Heart left ventricle (tissue), 13 donors: ENCODE measurements around the gene TBR1.

Experiments used
- POLR2A ChIP-seq, 2 donors: fragments of 450-650 bp; IDR thresholded peaks; one replicate each; pipeline ENCODE4 v1.6.1; 2017; ENCODE audit warnings: antibody characterized with exemption in 2 of 2, mild to moderate bottlenecking in 2 of 2, moderate library complexity in 2 of 2
- TF ChIP-seq, protein P1 (sequence below), 12 donors: fragments of 200-600 bp; sonication (generic) in 4 of 12; IDR thresholded peaks; one replicate each; pipeline versions ENCODE4 v1.5.0 to v1.8.0; 2018 to 2022; ENCODE audit warnings: antibody characterized with exemption in 12 of 12, mild to moderate bottlenecking in 5 of 12
- donor health status: ischemic (EF 13 %, LVEDD 7.1; RV severe dilation, severe dysfunction).
- donor health status: DM: no; HTN: yes; CAD: no.
- donor health status: DM: no; HTN: no; CAD: no.
- donor health status: ischemic (EF 25% LVEDD 6.9; RV normal size, moderate dysfunction).
- donor health status: ischemic (EF 25% LVEDD 5.7; RV mildly dilated, moderate dysfunction).
- donor health status: ischemic (EF 35%, LVEDD 5.7; RV mildly dilated, moderate dysfunction).
- donor health status: nonischemic (EF 11% LVEDD 7.7; RV severe dilation, severe dysfunction).
- donor health status: DM: yes; HTN: yes; CAD: no.
- donor health status: PGD.
- donor health status: ischemic (EF 29% LVEDD 5.4; RV normal size, mild dysfunction).
- donor health status: nonischemic (EF 23%, LVEDD 6.1; RV moderate dilation, normal function).

DNA sequence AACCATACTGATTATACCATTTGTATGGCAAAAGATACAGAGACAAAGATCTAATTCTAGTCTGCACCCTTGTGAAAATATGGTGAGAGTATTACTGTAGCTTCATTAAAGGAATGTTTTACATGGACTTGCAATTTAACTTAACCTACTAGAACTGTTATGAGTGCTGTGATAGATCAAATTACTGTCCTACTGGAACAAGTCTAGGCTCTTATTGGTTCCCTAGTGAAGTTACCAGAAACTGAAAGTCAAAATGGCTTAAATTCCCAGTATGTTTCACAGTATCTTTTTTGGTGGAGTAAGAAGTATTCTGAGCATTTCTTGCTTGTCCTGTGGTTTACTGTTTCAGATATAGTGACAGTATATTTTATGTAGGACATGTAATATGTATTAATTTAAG is 3.8 kb upstream of the TBR1 start:
- no peak for TF ChIP-seq POLR2A (IDR thresholded peaks at IDR 0.05)
- TF ChIP-seq, protein P1, sequence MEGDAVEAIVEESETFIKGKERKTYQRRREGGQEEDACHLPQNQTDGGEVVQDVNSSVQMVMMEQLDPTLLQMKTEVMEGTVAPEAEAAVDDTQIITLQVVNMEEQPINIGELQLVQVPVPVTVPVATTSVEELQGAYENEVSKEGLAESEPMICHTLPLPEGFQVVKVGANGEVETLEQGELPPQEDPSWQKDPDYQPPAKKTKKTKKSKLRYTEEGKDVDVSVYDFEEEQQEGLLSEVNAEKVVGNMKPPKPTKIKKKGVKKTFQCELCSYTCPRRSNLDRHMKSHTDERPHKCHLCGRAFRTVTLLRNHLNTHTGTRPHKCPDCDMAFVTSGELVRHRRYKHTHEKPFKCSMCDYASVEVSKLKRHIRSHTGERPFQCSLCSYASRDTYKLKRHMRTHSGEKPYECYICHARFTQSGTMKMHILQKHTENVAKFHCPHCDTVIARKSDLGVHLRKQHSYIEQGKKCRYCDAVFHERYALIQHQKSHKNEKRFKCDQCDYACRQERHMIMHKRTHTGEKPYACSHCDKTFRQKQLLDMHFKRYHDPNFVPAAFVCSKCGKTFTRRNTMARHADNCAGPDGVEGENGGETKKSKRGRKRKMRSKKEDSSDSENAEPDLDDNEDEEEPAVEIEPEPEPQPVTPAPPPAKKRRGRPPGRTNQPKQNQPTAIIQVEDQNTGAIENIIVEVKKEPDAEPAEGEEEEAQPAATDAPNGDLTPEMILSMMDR (IDR thresholded peaks at IDR 0.05): no peak
